Gastroesophageal sphincter (tissue), 4 donors: ENCODE results near the gene KISS1R. TPM values are rescaled to one million over a fixed set of nuclear protein-coding genes. Genes with fewer than 3 reads are reported as not detected.

ENCODE experiments used
- ATAC-seq: fragments of 150-250 bp; one replicate; pipeline ENCODE4 v1.9.1; 2016; ENCODE audit warnings: mild to moderate bottlenecking, moderate library complexity
- H3K27ac ChIP-seq, 4 donors: fragments of 200-600 bp; sonication (generic) in 3 of 4; 1 replicate in 3 of 4; 2 replicates in 1 of 4; pipeline ENCODE4 v1.5.1; 2016 to 2019
- H3K27me3 ChIP-seq: fragments of 200-600 bp; sonication (generic); one replicate; pipeline ENCODE4 v1.5.1; 2019
- H3K36me3 ChIP-seq, 2 donors: fragments of 200-600 bp; sonication (generic); one replicate each; pipeline ENCODE4 v1.5.1; 2019; ENCODE audit warnings: control low read depth in 1 of 2
- H3K4me1 ChIP-seq, 3 donors: fragments of 200-600 bp; sonication (generic); 1 replicate in 2 of 3; 2 replicates in 1 of 3; pipeline ENCODE4 v1.5.1; 2016 to 2019; ENCODE audit warnings: control low read depth in 2 of 3
- H3K4me3 ChIP-seq, 2 donors: fragments of 200-600 bp; sonication (generic); one replicate each; pipeline ENCODE4 v1.5.1; 2019; ENCODE audit warnings: mild to moderate bottlenecking in 1 of 2, moderate library complexity in 1 of 2
- H3K9me3 ChIP-seq, 3 donors: fragments of 200-600 bp; sonication (generic); one replicate each; pipeline ENCODE4 v1.5.1; 2017 to 2019; ENCODE audit warnings: control low read depth in 2 of 3
- CTCF ChIP-seq, 4 experiments: fragments of 200-600 bp in 2 of 4; fragments of 450-650 bp in 2 of 4; sonication (generic) in 1 of 4; IDR thresholded peaks; one replicate each; pipeline ENCODE4 v1.5.1; 2017 to 2019; ENCODE audit warnings: antibody characterized with exemption in 4 of 4, mild to moderate bottlenecking in 2 of 4, moderate library complexity in 2 of 4
- EP300 ChIP-seq: sonication (generic); formaldehyde crosslinking; IDR thresholded peaks from one replicate; pipeline ENCODE4 v1.6.1; 2017; ENCODE audit warnings: antibody characterized with exemption, mild to moderate bottlenecking
- POLR2A ChIP-seq, 2 donors: fragments of 450-650 bp; IDR thresholded peaks; one replicate each; pipeline ENCODE4 v1.6.1; 2017; ENCODE audit warnings: antibody characterized with exemption in 2 of 2, mild to moderate bottlenecking in 2 of 2, moderate library complexity in 1 of 2
- POLR2AphosphoS5 ChIP-seq: sonication (generic); formaldehyde crosslinking; IDR thresholded peaks from one replicate; pipeline ENCODE4 v1.6.1; 2017; ENCODE audit warnings: antibody characterized with exemption
- WGBS, 2 donors: methylation state at CpG; one replicate each; pipeline ENCODE4 v1.1.5; 2018; ENCODE audit warnings: low coverage in 1 of 2; 5-methylcytosine and 5-hydroxymethylcytosine counted together
- total RNA-seq, 4 donors: library from RNA; depleted of rRNA; stranded (reverse); fragments of >200 nt; gene quantifications; one replicate each; pipeline ENCODE4 v1.1.0, GENCODE V29; 2016

The KISS1R gene
- total RNA-seq, 4 donors from 2014 or later = not detected

GRCh38 chr19:879711-880438 lies 37.3 kb upstream of the KISS1R start:
- no peak overlapping the region for H3K4me3 ChIP-seq
- no peaks in the 10 kb centered on the region for H3K9me3 ChIP-seq
- TF ChIP-seq POLR2AphosphoS5 (no peak), EP300 (no peak), CTCF (IDR thresholded peaks at IDR 0.05) (no peak), POLR2A (IDR thresholded peaks at IDR 0.05) (no peak)
- H3K36me3 ChIP-seq = peaks cover 0 to 96% of the 10 kb centered on the region in 2 donors
- 60% methylated on average over 1 of the region's 37 CpGs; no CpG with 5 or more reads in 1 of the 2 donors for WGBS, 2 donors
- H3K27me3 ChIP-seq = no peaks in the 10 kb centered on the region
- H3K4me1 ChIP-seq = no peaks in the 10 kb centered on the region
- no peak for ATAC-seq
- no peak overlapping the region for H3K27ac ChIP-seq

- Histone ChIP-seq H3K9me3 (no peaks in the 10 kb centered on the region), H3K27me3 (no peaks in the 10 kb centered on the region), H3K4me1 (no peaks in the 10 kb centered on the region), H3K4me3 (no peak overlapping the region), H3K27ac (no peak overlapping the region), H3K36me3 (peaks cover 0 to 96% of the 10 kb centered on the region in 2 donors)
- 90% methylated on average over 9 of the region's 34 CpGs; no CpG with 5 or more reads in 1 of the 2 donors for WGBS, 2 donors
- no peak for ATAC-seq
- TF ChIP-seq EP300 (no peak), CTCF (IDR thresholded peaks at IDR 0.05) (no peak)
Measured at GRCh38 chr19:881385-882071, 35.6 kb upstream of the KISS1R start.

- H3K4me1 ChIP-seq = no peaks in the 10 kb centered on the region
- H3K9me3 ChIP-seq = no peaks in the 10 kb centered on the region
Measured at GRCh38 chr19:882871-883497, 34.1 kb upstream of the KISS1R start.

GRCh38 chr19:883661-884211 lies 33.4 kb upstream of the KISS1R start:
- Histone ChIP-seq H3K9me3 (no peaks in the 10 kb centered on the region), H3K4me1 (no peaks in the 10 kb centered on the region), H3K4me3 (no peak overlapping the region), H3K36me3 (peaks cover 0 to 100% of the 10 kb centered on the region in 2 donors), H3K27ac (no peak overlapping the region), H3K27me3 (no peaks in the 10 kb centered on the region)
- WGBS, 2 donors = 89% methylated on average over 13 of the region's 22 CpGs; no CpG with 5 or more reads in 1 of the 2 donors
- no peak for ATAC-seq
- no peak for TF ChIP-seq CTCF (IDR thresholded peaks at IDR 0.05)
- TF ChIP-seq POLR2AphosphoS5 = no peak
- TF ChIP-seq POLR2A (IDR thresholded peaks at IDR 0.05) = no peak
- no peak for TF ChIP-seq EP300

More at GRCh38 chr19:882871-883497, 34.1 kb upstream of the KISS1R start:
- Histone ChIP-seq H3K27ac (no peak overlapping the region), H3K27me3 (no peaks in the 10 kb centered on the region), H3K4me3 (no peak overlapping the region), H3K36me3 (peaks cover 0 to 99% of the 10 kb centered on the region in 2 donors)
- TF ChIP-seq EP300 (no peak), CTCF (IDR thresholded peaks at IDR 0.05) (no peak), POLR2A (IDR thresholded peaks at IDR 0.05) (no peak), POLR2AphosphoS5 (no peak)
- 65 to 88% methylated on average over 2 to 16 of the region's 30 CpGs for WGBS, 2 donors
- ATAC-seq = no peak
